Activated T-cell treated with anti-CD3 and anti-CD28 coated beads for 24 hours (primary cell): ENCODE data around the gene OR4N2.
"Not testable (repeated sequence)": the region's sequence is repeated elsewhere in the genome, so short reads cannot be mapped to it uniquely, and the experiment has no call there.

ENCODE experiments used
- DNase-seq: peaks from one replicate; pipeline ENCODE4 v3.0.0-alpha.2; 2020; ENCODE audit warnings: low read depth

Gene OR4N2

DNA sequence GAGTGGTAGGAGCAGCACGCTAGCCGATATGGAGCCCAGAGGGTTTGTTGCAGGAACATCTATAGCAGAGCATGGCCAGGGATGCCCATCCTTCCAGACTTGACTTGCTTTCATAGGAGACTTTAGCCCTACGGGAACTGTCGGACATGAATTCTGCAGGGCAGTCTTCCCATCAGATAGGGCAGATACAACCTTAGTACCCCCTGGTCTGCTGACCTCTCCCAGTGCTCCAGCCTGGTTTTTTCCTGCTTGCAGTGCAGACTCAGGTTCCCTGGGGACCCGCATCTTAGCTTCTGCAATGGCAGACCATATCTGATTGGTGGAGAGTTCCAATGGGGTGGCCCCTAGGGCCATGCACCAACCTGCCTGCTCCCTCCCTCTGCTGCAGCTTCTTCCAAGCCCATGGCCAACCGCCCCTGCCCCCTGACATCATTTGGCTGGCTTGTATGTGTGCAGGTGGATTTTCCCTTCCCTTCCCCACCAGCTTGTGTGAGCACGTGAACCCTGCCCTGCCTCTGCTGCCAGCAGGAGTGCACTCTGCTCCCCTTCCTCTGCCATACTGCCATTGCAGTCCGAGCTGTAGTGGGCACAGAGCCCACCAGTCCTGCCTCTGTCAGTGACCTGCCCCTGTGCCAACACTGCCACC, 30.8 kb downstream of the OR4N2 start:
- DNase-seq: not testable (repeated sequence)

DNA sequence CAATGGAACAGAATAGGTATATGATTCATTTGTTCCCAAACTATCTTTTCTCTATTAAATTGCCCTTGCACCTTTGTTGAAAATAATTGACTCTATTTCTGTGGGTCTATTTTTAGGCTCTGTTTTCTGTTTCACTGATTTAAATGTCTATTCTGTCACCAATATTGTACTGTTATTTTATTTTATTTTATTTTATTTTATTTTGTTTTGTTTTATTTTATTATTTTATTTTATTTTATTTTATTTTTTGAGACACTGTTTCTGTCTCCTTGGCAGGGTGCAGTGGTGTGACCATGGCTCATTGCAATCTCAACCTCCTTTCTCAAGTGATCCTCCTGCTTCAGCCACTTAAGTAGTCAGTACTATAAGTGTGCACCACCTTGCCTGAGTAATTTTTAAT, 34.9 kb downstream of the OR4N2 start:
- no peak for DNase-seq

DNA sequence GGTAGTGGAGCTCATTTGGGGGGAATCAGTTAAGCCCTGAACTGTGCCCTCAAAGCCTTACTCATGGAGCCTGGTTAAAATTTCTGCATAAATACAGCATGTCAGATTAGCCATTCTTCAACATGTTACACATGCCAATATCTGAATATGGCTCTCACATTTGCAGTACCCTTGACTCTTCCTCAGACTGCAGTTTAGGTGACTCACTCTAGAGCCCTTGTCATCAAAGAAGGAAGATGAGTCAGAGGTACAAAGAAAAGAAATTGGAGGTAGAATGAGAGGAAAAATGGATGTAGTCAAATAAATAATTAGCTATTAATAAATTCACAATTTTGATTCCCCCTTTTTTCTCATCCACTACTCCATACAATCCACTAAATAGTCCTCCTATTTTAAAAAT, 47.8 kb downstream of the OR4N2 start:
- DNase-seq: no peak

DNA sequence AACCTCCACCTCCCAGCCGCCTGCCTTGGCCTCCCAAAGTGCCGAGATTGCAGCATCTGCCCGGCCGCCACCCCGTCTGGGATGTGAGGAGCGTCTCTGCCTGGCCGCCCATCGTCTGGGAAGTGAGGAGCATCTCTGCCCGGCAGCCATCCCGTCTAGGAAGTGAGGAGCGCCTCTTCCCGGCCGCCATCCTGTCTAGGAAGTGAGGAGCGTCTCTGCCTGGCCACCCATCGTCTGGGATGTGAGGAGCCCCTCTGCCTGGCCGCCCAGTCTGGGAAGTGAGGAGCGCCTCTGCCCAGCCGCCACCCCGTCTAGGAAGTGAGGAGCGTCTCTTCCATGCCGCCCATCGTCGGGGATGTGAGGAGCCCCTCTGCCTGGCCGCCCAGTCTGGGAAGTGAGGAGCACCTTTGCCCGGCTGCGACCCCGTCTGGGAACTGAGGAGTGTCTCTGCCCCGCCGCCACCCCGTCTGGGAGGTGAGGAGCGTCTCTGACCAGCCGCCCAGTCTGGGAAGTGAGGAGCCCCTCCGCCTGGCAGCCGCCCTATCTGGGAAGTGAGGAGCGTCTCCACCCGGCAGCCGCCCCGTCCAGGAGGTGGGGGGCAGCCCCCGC, 62.6 kb downstream of the OR4N2 start:
- not testable (repeated sequence) for DNase-seq

DNA sequence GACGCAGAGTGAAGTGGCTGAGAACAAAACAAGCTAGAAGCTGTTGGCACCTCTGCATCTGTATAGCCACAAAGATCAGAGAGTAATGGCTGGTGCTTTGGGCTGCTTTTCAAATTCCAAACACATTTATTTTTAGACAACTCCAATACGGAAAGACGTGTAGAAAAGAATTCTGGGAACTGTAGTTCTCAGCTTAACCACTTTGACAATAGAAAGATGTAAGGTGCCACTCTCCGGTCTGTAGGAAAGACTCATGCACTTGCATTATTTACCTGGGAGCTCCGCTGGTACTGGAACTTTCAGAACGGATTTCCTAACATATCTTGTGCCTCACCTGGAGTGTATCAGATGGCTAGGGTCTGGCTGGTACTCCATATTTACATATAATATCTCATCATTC, 69.6 kb downstream of the OR4N2 start:
- DNase-seq: no peak

DNA sequence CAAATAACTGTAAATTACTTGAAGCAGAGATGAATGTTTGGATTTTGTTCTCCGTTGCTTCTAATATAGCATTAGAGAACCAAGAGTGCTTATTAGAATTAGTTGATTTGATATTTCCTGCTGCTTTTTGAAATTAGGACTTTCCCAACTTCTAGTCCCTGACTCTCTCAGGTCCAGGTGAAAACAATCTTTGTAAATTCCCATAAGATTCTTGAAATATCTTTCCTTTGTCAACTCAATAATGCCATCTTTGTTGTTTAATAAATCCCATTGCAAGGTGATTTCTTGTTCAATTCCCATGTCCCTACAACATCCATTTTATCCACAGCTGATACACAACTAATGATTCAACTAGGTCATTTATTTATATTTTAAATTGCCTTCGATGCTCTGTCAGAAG, 71.3 kb downstream of the OR4N2 start, which contains the start of gene OR4K2:
Gene OR4K2, plus strand, starts transcription at position 301 of the 400 bp plus-strand sequence. CDS start 1,126 bp downstream, outside the sequence.
- no peak for DNase-seq

DNA sequence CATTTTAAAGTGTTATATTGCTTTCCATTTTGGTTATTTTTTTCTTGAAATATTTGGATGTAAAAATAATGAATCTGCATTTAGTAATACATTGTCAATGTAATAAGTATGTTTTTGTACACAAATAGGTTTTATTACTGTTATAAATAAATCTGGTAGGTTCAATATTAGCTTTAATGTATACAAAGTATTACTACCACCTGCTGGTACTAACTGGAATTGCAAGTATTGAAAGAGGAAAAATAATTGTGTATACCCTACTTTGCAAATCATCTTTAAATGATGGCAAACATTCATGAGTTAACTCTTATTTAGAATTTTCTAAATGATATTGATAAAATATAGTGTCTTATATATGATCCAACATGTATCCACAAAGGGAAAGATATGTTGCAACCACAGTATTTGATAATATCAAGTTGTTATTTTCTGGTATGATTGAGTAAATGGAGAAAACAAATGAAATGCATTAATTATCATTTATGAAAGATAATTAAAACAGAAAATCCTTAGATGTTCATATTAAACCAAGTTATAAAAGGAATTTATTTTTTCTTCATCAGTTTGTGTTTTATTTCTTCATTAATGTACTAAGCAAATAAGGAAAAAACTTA, 74.6 kb downstream of the OR4N2 start:
- DNase-seq: no peak
